Neural crest cell (in vitro differentiated cells): ENCODE data around the gene SDK1. TPM values are rescaled to one million over a fixed set of nuclear protein-coding genes. Genes with fewer than 3 reads are reported as not detected.

Experiments
- DNase-seq: peaks from one replicate; pipeline ENCODE4 v3.0.0; 2021; ENCODE audit warnings: low read depth, mixed read lengths, low spot score
- H3K27ac Mint-ChIP-seq: one replicate; pipeline ENCODE4 v1.8.0; 2021; ENCODE audit warnings: mild to moderate bottlenecking, mixed read lengths; ENCODE audit not compliant: unreplicated experiment
- H3K27me3 Mint-ChIP-seq: 2 replicates; pipeline ENCODE4 v1.8.0; 2021; ENCODE audit warnings: low read depth, mild to moderate bottlenecking, mixed read lengths
- H3K36me3 Mint-ChIP-seq: 2 replicates; pipeline ENCODE4 v1.8.0; 2021; ENCODE audit warnings: low read depth, mild to moderate bottlenecking, mixed read lengths
- H3K4me1 Mint-ChIP-seq: 2 replicates; pipeline ENCODE4 v1.8.0; 2021; ENCODE audit warnings: mixed read lengths
- H3K4me3 Mint-ChIP-seq: one replicate; pipeline ENCODE4 v1.8.0; 2021; ENCODE audit warnings: mild to moderate bottlenecking, mixed read lengths
- H3K9me3 Mint-ChIP-seq: 2 replicates; pipeline ENCODE4 v1.8.0; 2021; ENCODE audit warnings: mixed read lengths
- total RNA-seq: library from RNA; stranded (reverse); gene quantifications from 2 replicates; pipeline ENCODE4 v1.2.1, GENCODE V29; 2021
- TF ChIP-seq, protein P1 (sequence below): fragments of 200-600 bp; sonication (generic); conservative IDR thresholded peaks from 2 replicates; pipeline ENCODE4 v1.5.0; 2021; ENCODE audit warnings: antibody characterized with exemption, mild to moderate bottlenecking

The SDK1 gene
- total RNA-seq, 1 donor from 2014 or later = 11.6 TPM

DNA sequence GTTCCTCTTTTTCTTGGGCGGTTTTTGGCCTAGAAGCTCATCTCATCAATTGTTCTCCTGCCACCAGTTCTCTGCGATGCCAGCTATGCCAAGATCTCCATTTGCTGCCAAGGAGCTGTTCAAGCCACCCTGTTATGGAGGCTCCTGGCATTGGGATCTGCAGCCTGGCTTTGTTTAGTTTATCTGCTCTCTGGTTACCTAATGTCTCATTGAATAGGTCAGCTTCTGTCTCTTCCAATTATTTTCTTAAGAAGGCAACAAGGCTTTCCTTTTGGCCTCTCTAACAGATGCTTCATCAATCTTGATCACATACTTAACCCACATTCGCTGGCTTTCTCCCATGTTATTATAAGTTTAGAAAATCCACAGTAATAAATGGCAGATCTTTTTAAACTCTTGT is 20.6 kb upstream of the SDK1 start:
- Mint-ChIP-seq H3K4me1 (peaks cover 11% of the 10 kb centered on the region), H3K9me3 (peaks cover 8% of the 10 kb centered on the region), H3K4me3 (no peak overlapping the region), H3K36me3 (no peaks in the 10 kb centered on the region), H3K27ac (no peak overlapping the region), H3K27me3 (peaks cover 2% of the 10 kb centered on the region)
- no peak for DNase-seq
- TF ChIP-seq, protein P1, sequence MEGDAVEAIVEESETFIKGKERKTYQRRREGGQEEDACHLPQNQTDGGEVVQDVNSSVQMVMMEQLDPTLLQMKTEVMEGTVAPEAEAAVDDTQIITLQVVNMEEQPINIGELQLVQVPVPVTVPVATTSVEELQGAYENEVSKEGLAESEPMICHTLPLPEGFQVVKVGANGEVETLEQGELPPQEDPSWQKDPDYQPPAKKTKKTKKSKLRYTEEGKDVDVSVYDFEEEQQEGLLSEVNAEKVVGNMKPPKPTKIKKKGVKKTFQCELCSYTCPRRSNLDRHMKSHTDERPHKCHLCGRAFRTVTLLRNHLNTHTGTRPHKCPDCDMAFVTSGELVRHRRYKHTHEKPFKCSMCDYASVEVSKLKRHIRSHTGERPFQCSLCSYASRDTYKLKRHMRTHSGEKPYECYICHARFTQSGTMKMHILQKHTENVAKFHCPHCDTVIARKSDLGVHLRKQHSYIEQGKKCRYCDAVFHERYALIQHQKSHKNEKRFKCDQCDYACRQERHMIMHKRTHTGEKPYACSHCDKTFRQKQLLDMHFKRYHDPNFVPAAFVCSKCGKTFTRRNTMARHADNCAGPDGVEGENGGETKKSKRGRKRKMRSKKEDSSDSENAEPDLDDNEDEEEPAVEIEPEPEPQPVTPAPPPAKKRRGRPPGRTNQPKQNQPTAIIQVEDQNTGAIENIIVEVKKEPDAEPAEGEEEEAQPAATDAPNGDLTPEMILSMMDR = no peak

DNA sequence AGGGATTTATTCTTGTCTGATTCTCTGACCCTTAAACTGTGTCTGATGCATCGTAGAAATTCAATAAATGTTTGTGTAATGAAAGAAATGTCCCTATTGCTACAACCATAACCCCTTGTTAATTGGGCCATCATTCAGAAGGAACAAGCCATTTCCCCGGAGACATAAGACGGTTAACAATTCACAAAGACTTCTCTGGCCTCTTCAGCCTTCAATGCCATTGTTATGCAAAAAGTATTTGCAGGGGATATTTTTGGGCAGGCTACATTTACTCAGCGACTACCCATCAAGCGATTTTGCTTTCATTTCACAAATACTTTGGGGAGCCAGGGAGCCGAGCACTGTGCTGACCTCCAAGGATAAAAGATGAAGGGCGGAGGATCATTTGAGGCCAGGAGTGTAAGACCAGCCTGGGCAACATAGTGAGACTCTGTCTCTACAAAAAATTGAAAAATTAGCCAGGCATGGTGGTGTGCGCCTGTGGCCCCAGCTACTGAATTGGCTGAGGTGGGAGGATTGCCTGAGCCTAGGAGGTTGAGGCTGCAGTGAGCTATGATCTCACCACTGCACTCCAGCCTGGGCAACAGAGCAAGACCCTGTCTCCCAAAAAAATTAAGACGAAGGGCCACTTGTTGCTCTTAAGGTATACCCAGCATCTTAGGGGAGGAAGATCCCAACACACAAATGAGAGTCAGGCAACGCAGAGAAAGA is 20.0 kb upstream of the SDK1 start:
- Mint-ChIP-seq H3K27ac (no peak overlapping the region), H3K4me3 (no peak overlapping the region), H3K9me3 (peaks cover 8% of the 10 kb centered on the region), H3K27me3 (peaks cover 2% of the 10 kb centered on the region), H3K4me1 (peaks cover 11% of the 10 kb centered on the region), H3K36me3 (no peaks in the 10 kb centered on the region)
- TF ChIP-seq, protein P1 = no peak
- no peak for DNase-seq

DNA sequence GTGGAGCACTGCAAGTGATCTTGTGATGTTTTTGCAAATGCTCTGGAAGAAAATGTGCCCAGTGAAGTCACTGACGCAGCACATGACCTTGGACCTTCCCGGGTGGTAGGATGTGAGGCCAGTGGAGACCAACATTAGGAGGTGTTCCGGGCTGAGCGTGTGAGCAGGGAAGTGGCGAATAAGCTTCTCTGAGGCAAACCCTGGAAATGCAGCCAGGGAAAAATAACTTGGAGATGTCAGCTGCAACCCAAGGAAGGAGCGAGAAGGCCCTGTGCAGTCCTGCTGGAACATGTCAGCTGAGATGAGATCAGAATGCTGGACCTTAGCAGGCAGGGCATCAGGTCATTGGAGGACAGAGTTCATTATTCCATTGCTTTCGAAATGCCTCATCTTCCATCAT is 18.6 kb upstream of the SDK1 start:
- DNase-seq = no peak
- Mint-ChIP-seq H3K36me3 (no peaks in the 10 kb centered on the region), H3K9me3 (peaks cover 7% of the 10 kb centered on the region), H3K27ac (no peak overlapping the region), H3K4me3 (no peak overlapping the region), H3K4me1 (peaks cover 11% of the 10 kb centered on the region), H3K27me3 (peaks cover 2% of the 10 kb centered on the region)
- TF ChIP-seq, protein P1 = no peak

DNA sequence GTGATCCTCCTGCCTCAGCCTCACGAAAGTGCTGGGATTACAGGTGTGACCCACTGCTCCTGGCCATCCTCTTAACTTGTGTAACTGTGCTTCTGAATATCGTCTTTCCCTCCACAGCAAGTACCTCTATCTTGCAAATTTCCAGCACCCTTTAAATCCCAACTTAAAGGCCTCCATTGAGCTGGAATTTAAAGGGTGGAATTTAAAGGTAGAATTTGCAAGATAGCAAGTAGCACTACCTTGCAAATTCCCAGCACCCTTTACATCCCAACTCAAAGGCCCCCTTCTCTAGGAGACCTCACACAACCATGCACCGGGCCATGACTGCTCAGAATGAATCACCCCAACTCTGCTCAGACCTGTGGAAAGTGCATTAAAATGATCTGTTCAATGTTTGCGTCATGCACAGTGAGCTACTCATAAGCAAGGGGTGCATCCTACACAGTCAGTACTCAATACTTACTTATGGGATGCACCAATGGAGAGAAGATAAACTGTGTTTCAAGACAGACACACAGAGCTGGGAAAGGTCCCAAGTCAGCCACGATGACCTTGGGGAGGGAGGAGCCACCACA is 17.8 kb upstream of the SDK1 start:
- no peak for DNase-seq
- TF ChIP-seq, protein P1 = no peak
- Mint-ChIP-seq H3K9me3 (no peaks in the 10 kb centered on the region), H3K27ac (no peak overlapping the region), H3K27me3 (peaks cover 2% of the 10 kb centered on the region), H3K4me3 (no peak overlapping the region), H3K4me1 (peaks cover 11% of the 10 kb centered on the region), H3K36me3 (no peaks in the 10 kb centered on the region)

DNA sequence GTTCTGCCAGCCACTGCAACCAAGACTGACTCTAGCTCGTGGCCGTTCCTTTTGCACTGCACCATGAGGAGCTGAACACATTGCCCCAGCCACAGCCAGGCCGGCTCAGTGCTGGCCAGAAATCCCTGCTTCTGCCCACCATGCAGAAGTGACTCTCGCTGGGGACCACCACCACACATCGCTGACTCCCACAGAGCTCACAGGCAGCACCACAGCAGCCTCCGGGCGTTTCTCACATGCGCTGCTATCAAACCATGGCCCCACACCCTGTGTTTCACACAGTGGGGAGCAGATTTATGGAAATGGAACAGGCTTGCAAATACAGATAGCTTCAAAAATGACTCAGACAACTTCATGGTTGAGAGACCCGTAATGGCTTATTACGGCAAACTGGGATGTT is 15.4 kb upstream of the SDK1 start:
- no peaks in the 10 kb centered on the region for H3K27me3 Mint-ChIP-seq
- TF ChIP-seq, protein P1 = no peak
- H3K36me3 Mint-ChIP-seq = no peaks in the 10 kb centered on the region
- DNase-seq = no peak
- H3K4me1 Mint-ChIP-seq = peaks cover 8% of the 10 kb centered on the region
- no peak overlapping the region for H3K4me3 Mint-ChIP-seq
- H3K27ac Mint-ChIP-seq = no peak overlapping the region
- no peaks in the 10 kb centered on the region for H3K9me3 Mint-ChIP-seq
